Caco-2 (cell line): ENCODE results near the gene GJA5. TPM values are rescaled to one million over a fixed set of nuclear protein-coding genes. Genes with fewer than 3 reads are reported as not detected.

Experiments used
- BruUV-seq: library from RNA; stranded (reverse); fragments of 400-500 nt; replicated peaks from 2 replicates; lab custom pipeline; 2021; lab: Mats Ljungman, UMichigan
- CTCF ChIA-PET: fragments of 300-600 bp; sonication (Branson Sonifier 250); formaldehyde crosslinking; loops from one replicate; lab custom pipeline; 2022; ENCODE audit warnings: antibody characterized with exemption; lab: Charles Lee
- POLR2A ChIA-PET: fragments of 300-600 bp; sonication (Branson Sonifier 250); formaldehyde crosslinking; loops from one replicate; lab custom pipeline; 2022; ENCODE audit warnings: antibody characterized with exemption; lab: Charles Lee
- DNase-seq, 2 experiments: peaks; one replicate each; pipeline versions ENCODE4 v3.0.0 to v3.0.0-alpha.2; 2020 to 2022
- H3K27me3 ChIP-seq: replicated peaks from 2 replicates; pipeline ENCODE4 v1.6.0; 2011; ENCODE audit warnings: low read length; ENCODE audit not compliant: control insufficient read depth, insufficient read depth
- H3K36me3 ChIP-seq: 2 replicates; pipeline ENCODE4 v1.5.1; 2011; ENCODE audit warnings: low read length; ENCODE audit not compliant: control insufficient read depth, insufficient read depth
- H3K4me1 ChIP-seq: fragments of 250-450 bp; sonication (Bioruptor Pico); 2 replicates; pipeline ENCODE4 v1.5.1; 2020; ENCODE audit warnings: mild to moderate bottlenecking
- H3K4me3 ChIP-seq: 2 replicates; pipeline ENCODE4 v1.5.1; 2011; ENCODE audit warnings: low read depth, mild to moderate bottlenecking, control low read depth, low read length
- H3K9me3 ChIP-seq: fragments of 250-450 bp; sonication (Bioruptor Pico); 2 replicates; pipeline ENCODE4 v1.5.1; 2020; ENCODE audit warnings: mild to moderate bottlenecking, moderate library complexity
- H3K27ac Mint-ChIP-seq: one replicate; pipeline ENCODE4 v1.8.0; 2022; ENCODE audit warnings: mixed read lengths; ENCODE audit not compliant: unreplicated experiment
- H3K27me3 Mint-ChIP-seq: one replicate; pipeline ENCODE4 v1.8.0; 2022; ENCODE audit warnings: mixed read lengths; ENCODE audit not compliant: insufficient read depth, unreplicated experiment
- H3K36me3 Mint-ChIP-seq: one replicate; pipeline ENCODE4 v1.8.0; 2022; ENCODE audit warnings: mild to moderate bottlenecking, mixed read lengths; ENCODE audit not compliant: insufficient read depth, unreplicated experiment
- H3K4me1 Mint-ChIP-seq: one replicate; pipeline ENCODE4 v1.8.0; 2022; ENCODE audit warnings: low read depth, mixed read lengths; ENCODE audit not compliant: unreplicated experiment
- H3K4me3 Mint-ChIP-seq: one replicate; pipeline ENCODE4 v1.8.0; 2022; ENCODE audit warnings: mild to moderate bottlenecking, moderate library complexity, mixed read lengths; ENCODE audit not compliant: unreplicated experiment
- H3K9me3 Mint-ChIP-seq: one replicate; pipeline ENCODE4 v1.8.0; 2022; ENCODE audit warnings: mixed read lengths; ENCODE audit not compliant: unreplicated experiment
- intact Hi-C: fragments of 100-400 bp; cut with micrococcal nuclease; formaldehyde crosslinking; loops from one replicate; pipeline ENCODE4 v1.10.0; 2022; ENCODE audit not compliant: unreplicated experiment
- total RNA-seq: library from RNA; stranded (reverse); gene quantifications from 2 replicates; pipeline ENCODE4 v1.2.3, GENCODE V29; 2022
- TF ChIP-seq, protein P1 (sequence below), 2 experiments: fragments of 200-600 bp in 1 of 2; IDR thresholded peaks; 1 replicate in 1 of 2; 2 replicates in 1 of 2; pipeline versions ENCODE4 v1.5.1 to v1.8.0; 2011 to 2022; ENCODE audit warnings: antibody characterized with exemption in 1 of 2, control low read depth in 1 of 2, inconsistent platforms in 1 of 2, low read depth in 1 of 2, low read length in 1 of 2, mild to moderate bottlenecking in 1 of 2, moderate library complexity in 1 of 2; ENCODE audit not compliant: insufficient read depth in 1 of 2, severe bottlenecking in 1 of 2, unreplicated experiment in 1 of 2

The GJA5 gene
- total RNA-seq, 1 experiment from 2014 or later: 0.75 TPM

GRCh38 chr1:147773215-147773715, 12.9 kb upstream of the GJA5 start:
- ChIA-PET CTCF (no interaction called here), POLR2A (no interaction called here)
- no peaks in the 10 kb centered on the region for H3K4me1 Mint-ChIP-seq
- intact Hi-C loops: no loop called here
- TF ChIP-seq, protein P1, sequence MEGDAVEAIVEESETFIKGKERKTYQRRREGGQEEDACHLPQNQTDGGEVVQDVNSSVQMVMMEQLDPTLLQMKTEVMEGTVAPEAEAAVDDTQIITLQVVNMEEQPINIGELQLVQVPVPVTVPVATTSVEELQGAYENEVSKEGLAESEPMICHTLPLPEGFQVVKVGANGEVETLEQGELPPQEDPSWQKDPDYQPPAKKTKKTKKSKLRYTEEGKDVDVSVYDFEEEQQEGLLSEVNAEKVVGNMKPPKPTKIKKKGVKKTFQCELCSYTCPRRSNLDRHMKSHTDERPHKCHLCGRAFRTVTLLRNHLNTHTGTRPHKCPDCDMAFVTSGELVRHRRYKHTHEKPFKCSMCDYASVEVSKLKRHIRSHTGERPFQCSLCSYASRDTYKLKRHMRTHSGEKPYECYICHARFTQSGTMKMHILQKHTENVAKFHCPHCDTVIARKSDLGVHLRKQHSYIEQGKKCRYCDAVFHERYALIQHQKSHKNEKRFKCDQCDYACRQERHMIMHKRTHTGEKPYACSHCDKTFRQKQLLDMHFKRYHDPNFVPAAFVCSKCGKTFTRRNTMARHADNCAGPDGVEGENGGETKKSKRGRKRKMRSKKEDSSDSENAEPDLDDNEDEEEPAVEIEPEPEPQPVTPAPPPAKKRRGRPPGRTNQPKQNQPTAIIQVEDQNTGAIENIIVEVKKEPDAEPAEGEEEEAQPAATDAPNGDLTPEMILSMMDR (IDR thresholded peaks at IDR 0.05; ENCODE audit: insufficient read depth in 1 of 2, low read depth in 1 of 2, low read length in 1 of 2, severe bottlenecking in 1 of 2, unreplicated experiment in 1 of 2): no peak
- no peaks in the 10 kb centered on the region for H3K9me3 Mint-ChIP-seq
- H3K9me3 ChIP-seq: no peaks in the 10 kb centered on the region
- no peaks in the 10 kb centered on the region for H3K36me3 Mint-ChIP-seq
- no peak overlapping the region for H3K27ac Mint-ChIP-seq
- H3K36me3 ChIP-seq: no peaks in the 10 kb centered on the region
- H3K4me1 ChIP-seq: no peaks in the 10 kb centered on the region
- no TSS peak for BruUV-seq
- no peaks in the 10 kb centered on the region for H3K27me3 ChIP-seq
- no peaks in the 10 kb centered on the region for H3K27me3 Mint-ChIP-seq
- no peak overlapping the region for H3K4me3 Mint-ChIP-seq
- DNase-seq: no peak
- no peak overlapping the region for H3K4me3 ChIP-seq

DNA sequence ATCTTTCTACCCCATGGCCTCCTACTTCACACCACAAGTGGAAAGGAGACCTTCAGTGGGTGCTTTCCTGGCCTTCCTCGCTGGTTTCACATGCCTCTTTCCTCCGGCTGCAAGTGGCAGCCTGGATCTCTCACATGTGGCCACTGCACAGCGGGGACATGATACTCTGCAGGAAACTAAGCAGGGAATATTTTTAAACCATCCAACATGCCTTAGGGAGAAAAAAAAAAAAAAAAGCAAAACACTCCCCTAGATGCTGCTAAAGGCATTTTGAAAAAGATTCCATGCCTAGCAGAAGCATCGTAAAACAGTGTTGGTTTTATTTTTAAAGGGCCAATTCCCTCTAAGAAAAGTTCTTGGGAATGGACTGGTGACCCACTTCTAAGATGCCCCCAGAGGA, 12.2 kb upstream of the GJA5 start:
- no peaks in the 10 kb centered on the region for H3K36me3 ChIP-seq
- Mint-ChIP-seq H3K27ac (no peak overlapping the region), H3K9me3 (no peaks in the 10 kb centered on the region), H3K36me3 (no peaks in the 10 kb centered on the region), H3K27me3 (no peaks in the 10 kb centered on the region), H3K4me1 (no peaks in the 10 kb centered on the region), H3K4me3 (no peak overlapping the region)
- POLR2A ChIA-PET: no interaction called here
- no TSS peak for BruUV-seq
- DNase-seq: no peak
- CTCF ChIA-PET: no interaction called here
- H3K9me3 ChIP-seq: no peaks in the 10 kb centered on the region
- H3K27me3 ChIP-seq: no peaks in the 10 kb centered on the region
- TF ChIP-seq, protein P1 (IDR thresholded peaks at IDR 0.05; ENCODE audit: insufficient read depth in 1 of 2, low read depth in 1 of 2, low read length in 1 of 2, severe bottlenecking in 1 of 2, unreplicated experiment in 1 of 2): no peak
- H3K4me3 ChIP-seq: no peak overlapping the region
- intact Hi-C loops: no loop called here
- no peaks in the 10 kb centered on the region for H3K4me1 ChIP-seq

GRCh38 chr1:147771226-147772125, 11.1 kb upstream of the GJA5 start:
- Mint-ChIP-seq H3K27ac (no peak overlapping the region), H3K27me3 (no peaks in the 10 kb centered on the region), H3K9me3 (no peaks in the 10 kb centered on the region), H3K4me1 (no peaks in the 10 kb centered on the region), H3K36me3 (no peaks in the 10 kb centered on the region), H3K4me3 (no peak overlapping the region)
- TF ChIP-seq, protein P1 (IDR thresholded peaks at IDR 0.05; ENCODE audit: insufficient read depth in 1 of 2, low read depth in 1 of 2, low read length in 1 of 2, severe bottlenecking in 1 of 2, unreplicated experiment in 1 of 2): no peak
- BruUV-seq: no TSS peak
- no peak for DNase-seq
- intact Hi-C loops: no loop called here
- no peaks in the 10 kb centered on the region for H3K36me3 ChIP-seq
- H3K4me3 ChIP-seq: no peak overlapping the region
- H3K27me3 ChIP-seq: no peaks in the 10 kb centered on the region
- ChIA-PET CTCF (no interaction called here), POLR2A (no interaction called here)
- no peaks in the 10 kb centered on the region for H3K9me3 ChIP-seq
- H3K4me1 ChIP-seq: no peaks in the 10 kb centered on the region
